IMR-90 (cell line): ENCODE results near the gene DACH1. TPM values are rescaled to one million over a fixed set of nuclear protein-coding genes. Genes with fewer than 3 reads are reported as not detected.

Experiments
- ATAC-seq: fragments of 200-7000 bp; cut with Tn5 transposase; 2 replicates; pipeline ENCODE4 v1.9.1; 2020; ENCODE audit warnings: low read depth, mild to moderate bottlenecking, moderate library complexity
- BruUV-seq: library from RNA; stranded (reverse); fragments of 400-500 nt; replicated peaks from 2 replicates; lab custom pipeline; 2021; lab: Mats Ljungman, UMichigan
- CTCF ChIA-PET: fragments of 300-600 bp; formaldehyde crosslinking; extraction: SDS; loops from one replicate; lab custom pipeline; 2021; ENCODE audit warnings: antibody characterized with exemption; lab: Yijun Ruan, JAX
- POLR2A ChIA-PET: fragments of 300-600 bp; sonication (Branson Sonifier 250); formaldehyde crosslinking; loops from one replicate; lab custom pipeline; 2022; ENCODE audit warnings: antibody characterized with exemption; ENCODE audit not compliant: unreplicated experiment; lab: Charles Lee
- DNase-seq: peaks from one replicate; pipeline ENCODE4 v3.0.0; 2013
- H2AFZ ChIP-seq: replicated peaks from 2 replicates; pipeline ENCODE3; 2013; ENCODE audit warnings: low read length, mild to moderate bottlenecking; ENCODE audit not compliant: poor library complexity
- H2AK5ac ChIP-seq: 2 replicates; pipeline ENCODE4 v1.6.1; 2013; ENCODE audit warnings: low read depth, low read length, inconsistent platforms
- H2AK9ac ChIP-seq: replicated peaks from 2 replicates; pipeline ENCODE3; 2013; ENCODE audit warnings: mild to moderate bottlenecking, low read depth, low read length, moderate library complexity; ENCODE audit not compliant: poor library complexity
- H2BK120ac ChIP-seq: 2 replicates; pipeline ENCODE4 v1.6.1; 2013; ENCODE audit warnings: low read depth, low read length, inconsistent platforms
- H2BK15ac ChIP-seq: 3 replicates; pipeline ENCODE4 v1.6.1; 2013; ENCODE audit warnings: low read depth, low read length, inconsistent platforms
- H2BK20ac ChIP-seq: 2 replicates; pipeline ENCODE4 v1.6.1; 2013; ENCODE audit warnings: low read depth, mild to moderate bottlenecking, inconsistent platforms, low read length, moderate library complexity
- H2BK5ac ChIP-seq: 2 replicates; pipeline ENCODE4 v1.6.1; 2013; ENCODE audit warnings: mild to moderate bottlenecking, low read depth, low read length, inconsistent platforms; ENCODE audit not compliant: poor library complexity, severe bottlenecking
- H3K14ac ChIP-seq: replicated peaks from 2 replicates; pipeline ENCODE4 v1.6.1; 2013; ENCODE audit warnings: low read depth, low read length, inconsistent platforms
- H3K18ac ChIP-seq: 2 replicates; pipeline ENCODE4 v1.6.1; 2013; ENCODE audit warnings: low read depth, low read length, control low read depth
- H3K23ac ChIP-seq: 2 replicates; pipeline ENCODE4 v1.6.1; 2013; ENCODE audit warnings: low read depth, low read length, inconsistent platforms
- H3K27ac ChIP-seq: 2 replicates; pipeline ENCODE4 v1.5.1; 2013; ENCODE audit warnings: mild to moderate bottlenecking, control low read depth, low read length; ENCODE audit not compliant: insufficient read depth
- H3K27me3 ChIP-seq: 2 replicates; pipeline ENCODE4 v1.6.1; 2013; ENCODE audit warnings: low read length; ENCODE audit not compliant: control insufficient read depth, insufficient read depth
- H3K36me3 ChIP-seq: 2 replicates; pipeline ENCODE4 v1.6.1; 2013; ENCODE audit warnings: low read length, mixed read lengths; ENCODE audit not compliant: control insufficient read depth, insufficient read depth
- H3K4ac ChIP-seq: 2 replicates; pipeline ENCODE4 v1.6.1; 2013; ENCODE audit warnings: low read depth, low read length, inconsistent platforms
- H3K4me1 ChIP-seq: 2 replicates; pipeline ENCODE4 v1.6.1; 2013; ENCODE audit warnings: low read length, mixed read lengths; ENCODE audit not compliant: control insufficient read depth, insufficient read depth
- H3K4me2 ChIP-seq: 2 replicates; pipeline ENCODE4 v1.6.1; 2013; ENCODE audit warnings: low read depth, mild to moderate bottlenecking, control low read depth, low read length, moderate library complexity
- H3K4me3 ChIP-seq: 2 replicates; pipeline ENCODE4 v1.5.1; 2013; ENCODE audit warnings: low read depth, mild to moderate bottlenecking, control low read depth, low read length, moderate library complexity; ENCODE audit not compliant: insufficient read depth
- H3K56ac ChIP-seq: 2 replicates; pipeline ENCODE4 v1.6.1; 2013; ENCODE audit warnings: low read length, inconsistent platforms; ENCODE audit not compliant: insufficient read depth; ENCODE audit errors: extremely low read depth
- H3K79me1 ChIP-seq, 2 experiments: 2 replicates each; pipeline ENCODE4 v1.6.1; 2013; ENCODE audit warnings: low read length in 2 of 2, inconsistent platforms in 1 of 2, low read depth in 1 of 2
- H3K9ac ChIP-seq: 2 replicates; pipeline ENCODE4 v1.6.1; 2013; ENCODE audit warnings: low read depth, low read length, control low read depth
- H3K9me1 ChIP-seq: 2 replicates; pipeline ENCODE4 v1.6.1; 2013; ENCODE audit warnings: low read length, inconsistent platforms; ENCODE audit not compliant: insufficient read depth
- H3K9me3 ChIP-seq: 2 replicates; pipeline ENCODE4 v1.6.1; 2013; ENCODE audit warnings: low read length; ENCODE audit not compliant: control insufficient read depth, insufficient read depth
- H4K20me1 ChIP-seq: 2 replicates; pipeline ENCODE4 v1.6.1; 2013; ENCODE audit warnings: low read length, inconsistent platforms; ENCODE audit not compliant: insufficient read depth
- H4K5ac ChIP-seq: 2 replicates; pipeline ENCODE4 v1.6.1; 2013; ENCODE audit warnings: mild to moderate bottlenecking, low read depth, low read length, control low read depth
- H4K8ac ChIP-seq, 2 experiments: 2 replicates each; pipeline ENCODE4 v1.6.1; 2013; ENCODE audit warnings: low read depth in 2 of 2, low read length in 2 of 2, control low read depth in 1 of 2, inconsistent platforms in 1 of 2
- H4K91ac ChIP-seq: 2 replicates; pipeline ENCODE4 v1.6.1; 2013; ENCODE audit warnings: low read depth, low read length, inconsistent platforms; ENCODE audit not compliant: insufficient read depth
- BHLHE40 ChIP-seq: fragments of 150-350 bp; IDR thresholded peaks from 2 replicates; pipeline ENCODE4 v1.6.1; 2016; ENCODE audit warnings: mild to moderate bottlenecking, low read depth, low read length
- CEBPB ChIP-seq: IDR thresholded peaks from 2 replicates; pipeline ENCODE4 v1.6.1; 2012; ENCODE audit warnings: low read depth, low read length, improper control_type of control experiment
- CHD1 ChIP-seq: IDR thresholded peaks from 2 replicates; pipeline ENCODE4 v1.6.1; 2012; ENCODE audit warnings: low read depth, low read length, improper control_type of control experiment
- FOS ChIP-seq: fragments of 150-350 bp; IDR thresholded peaks from 2 replicates; pipeline ENCODE4 v1.6.1; 2016; ENCODE audit warnings: low read depth, low read length
- MAFK ChIP-seq: IDR thresholded peaks from 2 replicates; pipeline ENCODE4 v1.6.1; 2012; ENCODE audit warnings: low read depth, low read length, improper control_type of control experiment
- MAZ ChIP-seq: IDR thresholded peaks from 2 replicates; pipeline ENCODE4 v1.6.1; 2012; ENCODE audit warnings: low read depth, mild to moderate bottlenecking, low read length, improper control_type of control experiment, moderate library complexity, borderline replicate concordance
- MXI1 ChIP-seq: IDR thresholded peaks from 2 replicates; pipeline ENCODE4 v1.6.1; 2012; ENCODE audit warnings: low read depth, mild to moderate bottlenecking, low read length, moderate library complexity, borderline replicate concordance
- NFE2L2 ChIP-seq: fragments of 150-350 bp; IDR thresholded peaks from 2 replicates; pipeline ENCODE4 v1.6.1; 2016; ENCODE audit warnings: low read depth, mild to moderate bottlenecking, low read length
- POLR2A ChIP-seq: IDR thresholded peaks from 2 replicates; pipeline ENCODE4 v1.6.1; 2012; ENCODE audit warnings: mild to moderate bottlenecking, low read depth, low read length
- RAD21 ChIP-seq: IDR thresholded peaks from 2 replicates; pipeline ENCODE4 v1.6.1; 2012; ENCODE audit warnings: low read length, improper control_type of control experiment
- RCOR1 ChIP-seq: IDR thresholded peaks from 2 replicates; pipeline ENCODE4 v1.6.1; 2012; ENCODE audit warnings: mild to moderate bottlenecking, low read length, improper control_type of control experiment; ENCODE audit not compliant: insufficient replicate concordance
- RFX5 ChIP-seq: IDR thresholded peaks from 2 replicates; pipeline ENCODE4 v1.8.0; 2012; ENCODE audit warnings: low read depth, mild to moderate bottlenecking, low read length, moderate library complexity
- SMC3 ChIP-seq: fragments of 150-350 bp; IDR thresholded peaks from 2 replicates; pipeline ENCODE4 v1.6.1; 2016; ENCODE audit warnings: low read depth, mild to moderate bottlenecking, antibody characterized with exemption, low read length, moderate library complexity
- WGBS, 2 experiments: methylation state at CpG; one replicate each; pipeline versions ENCODE4 v1.1.5 to v1.1.7; 2013; ENCODE audit warnings: missing lambda C conversion rate in 2 of 2; ENCODE audit not compliant: insufficient read length in 1 of 2; ENCODE audit errors: extremely low coverage in 2 of 2; 5-methylcytosine and 5-hydroxymethylcytosine counted together
- dilution Hi-C: fragments of 300-500 bp; cut with HindIII; formaldehyde crosslinking; loops from one replicate; pipeline ENCODE4 v1.14.3; 2018; ENCODE audit warnings: low sequenced_read_pairs; ENCODE audit not compliant: unreplicated experiment
- in situ Hi-C: fragments of 300-500 bp; cut with MboI; formaldehyde crosslinking; loops from 3 replicates; pipeline ENCODE4 v1.14.3; 2019; ENCODE audit warnings: low sequenced_read_pairs, inconsistent platforms, mixed read lengths
- intact Hi-C: fragments of 100-400 bp; cut with micrococcal nuclease; formaldehyde crosslinking; loops from 2 replicates; pipeline ENCODE4 v1.10.0; 2022
- polyA plus RNA-seq, 3 experiments: library from polyadenylated mRNA; depleted of rRNA; stranded (reverse); fragments of >200 nt; gene quantifications; 2 replicates each; pipeline ENCODE4 v1.2.3, GENCODE V29; 2012; ENCODE audit warnings: low replicate concordance in 1 of 3
- total RNA-seq: library from RNA; depleted of rRNA; stranded (reverse); fragments of >200 nt; gene quantifications from 2 replicates; pipeline ENCODE4 v1.2.3, GENCODE V29; 2012
- TF ChIP-seq, protein P1 (sequence below): conservative IDR thresholded peaks from 2 replicates; pipeline ENCODE4 v1.5.1; 2012; ENCODE audit warnings: mild to moderate bottlenecking, low read depth, low read length, improper control_type of control experiment
- TF ChIP-seq, protein P2 (sequence below): fragments of 150-350 bp; IDR thresholded peaks from 2 replicates; pipeline ENCODE4 v1.6.1; 2017; ENCODE audit warnings: mild to moderate bottlenecking, antibody characterized with exemption, low read length, low read depth
- TF ChIP-seq, protein P3 (sequence below): fragments of 150-350 bp; IDR thresholded peaks from 2 replicates; pipeline ENCODE4 v1.6.1; 2016; ENCODE audit warnings: low read depth, mild to moderate bottlenecking, low read length, moderate library complexity, borderline replicate concordance

The DACH1 gene
- total and polyA plus RNA-seq, 2 of the 4 experiments (the other 2 are of a cell fraction), result not detected

DNA sequence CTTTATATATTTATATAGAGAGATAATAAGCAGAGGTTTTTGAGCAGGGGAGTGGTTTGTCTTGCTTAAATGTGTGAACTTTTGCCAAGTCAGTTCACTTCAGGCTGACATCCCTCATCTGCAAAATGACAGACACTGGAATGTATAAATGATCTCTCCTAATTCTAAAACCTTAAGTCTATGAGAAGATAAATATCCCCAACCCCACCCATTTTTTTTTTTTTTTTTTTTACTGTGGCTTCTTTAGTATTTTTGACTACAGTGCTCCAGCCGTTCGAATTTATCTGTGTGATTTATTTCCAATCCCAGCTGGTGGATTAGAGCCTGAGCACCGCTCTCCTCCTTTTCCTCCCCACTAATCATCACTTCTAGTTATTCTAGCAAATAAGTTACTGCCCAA, 234.8 kb downstream of the DACH1 start:
- POLR2A ChIA-PET, result no interaction called here
- Histone ChIP-seq H4K5ac (no peak overlapping the region), H3K36me3 (no peaks in the 10 kb centered on the region), H3K9me3 (no peaks in the 10 kb centered on the region), H4K20me1 (no peaks in the 10 kb centered on the region), H3K4me2 (no peak overlapping the region), H3K79me1 (no peaks in the 10 kb centered on the region), H3K27ac (no peak overlapping the region), H2AFZ (no peak overlapping the region), H2BK15ac (no peak overlapping the region), H3K18ac (no peak overlapping the region), H3K4me3 (no peak overlapping the region), H3K56ac (no peak overlapping the region), H2BK120ac (peak overlapping the region; percentile 8; the same call in 1 of the 2 replicates), H3K4ac (no peak overlapping the region), H3K9ac (no peak overlapping the region), H2AK5ac (no peak overlapping the region), H2BK20ac (no peak overlapping the region), H3K23ac (no peak overlapping the region), H3K14ac (no peak overlapping the region), H4K91ac (no peak overlapping the region), H3K27me3 (no peaks in the 10 kb centered on the region), H3K4me1 (no peaks in the 10 kb centered on the region), H4K8ac (no peak overlapping the region), H3K9me1 (peaks cover 2% of the 10 kb centered on the region; the same call in 1 of the 2 replicates), H2BK5ac (no peak overlapping the region), H2AK9ac (no peak overlapping the region)
- dilution Hi-C loops (no loop called here), in situ Hi-C loops (no loop called here), intact Hi-C loops (no loop called here)
- BruUV-seq, result no TSS peak
- WGBS, 2 experiments, result no CpG with 5 or more reads among the region's 3 CpGs
- ATAC-seq (no peak), DNase-seq (no peak)
- no peak for TF ChIP-seq RAD21
- TF ChIP-seq CEBPB, result no peak
- no peak for TF ChIP-seq NFE2L2
- TF ChIP-seq CHD1, result no peak
- no peak for TF ChIP-seq MAZ
- TF ChIP-seq, protein P1, sequence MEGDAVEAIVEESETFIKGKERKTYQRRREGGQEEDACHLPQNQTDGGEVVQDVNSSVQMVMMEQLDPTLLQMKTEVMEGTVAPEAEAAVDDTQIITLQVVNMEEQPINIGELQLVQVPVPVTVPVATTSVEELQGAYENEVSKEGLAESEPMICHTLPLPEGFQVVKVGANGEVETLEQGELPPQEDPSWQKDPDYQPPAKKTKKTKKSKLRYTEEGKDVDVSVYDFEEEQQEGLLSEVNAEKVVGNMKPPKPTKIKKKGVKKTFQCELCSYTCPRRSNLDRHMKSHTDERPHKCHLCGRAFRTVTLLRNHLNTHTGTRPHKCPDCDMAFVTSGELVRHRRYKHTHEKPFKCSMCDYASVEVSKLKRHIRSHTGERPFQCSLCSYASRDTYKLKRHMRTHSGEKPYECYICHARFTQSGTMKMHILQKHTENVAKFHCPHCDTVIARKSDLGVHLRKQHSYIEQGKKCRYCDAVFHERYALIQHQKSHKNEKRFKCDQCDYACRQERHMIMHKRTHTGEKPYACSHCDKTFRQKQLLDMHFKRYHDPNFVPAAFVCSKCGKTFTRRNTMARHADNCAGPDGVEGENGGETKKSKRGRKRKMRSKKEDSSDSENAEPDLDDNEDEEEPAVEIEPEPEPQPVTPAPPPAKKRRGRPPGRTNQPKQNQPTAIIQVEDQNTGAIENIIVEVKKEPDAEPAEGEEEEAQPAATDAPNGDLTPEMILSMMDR, result no peak
- TF ChIP-seq, protein P2, sequence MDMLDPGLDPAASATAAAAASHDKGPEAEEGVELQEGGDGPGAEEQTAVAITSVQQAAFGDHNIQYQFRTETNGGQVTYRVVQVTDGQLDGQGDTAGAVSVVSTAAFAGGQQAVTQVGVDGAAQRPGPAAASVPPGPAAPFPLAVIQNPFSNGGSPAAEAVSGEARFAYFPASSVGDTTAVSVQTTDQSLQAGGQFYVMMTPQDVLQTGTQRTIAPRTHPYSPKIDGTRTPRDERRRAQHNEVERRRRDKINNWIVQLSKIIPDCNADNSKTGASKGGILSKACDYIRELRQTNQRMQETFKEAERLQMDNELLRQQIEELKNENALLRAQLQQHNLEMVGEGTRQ, result no peak
- no peak for TF ChIP-seq RFX5
- TF ChIP-seq SMC3, result no peak
- TF ChIP-seq MXI1, result no peak
- TF ChIP-seq POLR2A, result no peak
- no peak for TF ChIP-seq RCOR1
- TF ChIP-seq FOS, result no peak
- no peak for TF ChIP-seq BHLHE40
- TF ChIP-seq, protein P3, sequence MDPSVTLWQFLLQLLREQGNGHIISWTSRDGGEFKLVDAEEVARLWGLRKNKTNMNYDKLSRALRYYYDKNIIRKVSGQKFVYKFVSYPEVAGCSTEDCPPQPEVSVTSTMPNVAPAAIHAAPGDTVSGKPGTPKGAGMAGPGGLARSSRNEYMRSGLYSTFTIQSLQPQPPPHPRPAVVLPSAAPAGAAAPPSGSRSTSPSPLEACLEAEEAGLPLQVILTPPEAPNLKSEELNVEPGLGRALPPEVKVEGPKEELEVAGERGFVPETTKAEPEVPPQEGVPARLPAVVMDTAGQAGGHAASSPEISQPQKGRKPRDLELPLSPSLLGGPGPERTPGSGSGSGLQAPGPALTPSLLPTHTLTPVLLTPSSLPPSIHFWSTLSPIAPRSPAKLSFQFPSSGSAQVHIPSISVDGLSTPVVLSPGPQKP, result no peak
- no peak for TF ChIP-seq MAFK
- CTCF ChIA-PET, result no interaction called here
